ENCODE data around the gene S100A2. TPM values are rescaled to one million over a fixed set of nuclear protein-coding genes. Genes with fewer than 3 reads are reported as not detected.

Gene S100A2
- total RNA-seq, 4 donors from 2014 or later = 14.7 TPM; not detected in 3

- H3K27me3 ChIP-seq = no peaks in the 10 kb centered on the region
- H3K4me3 ChIP-seq = no peak overlapping the region
- in situ Hi-C loops (cut with MboI; ENCODE audit: low sequenced_read_pairs in 4 of 4) (loop anchor here (5.0 to 25.0 kb wide), 5 partner anchors 49 to 474 kb away; partner anchors contain the start of genes S100A2 (in 3 of the 4), JTB (in 1 of the 4), RAB13 (in 1 of the 4) and RPS27 (in 1 of the 4)), intact Hi-C loops (cut with DNase I; ENCODE audit: low total_unique reads) (loop anchor here (5.0 kb wide), 2 partner anchors 104 to 159 kb away; partner anchors contain the start of genes ILF2 and S100A14)
- H3K4me1 ChIP-seq = no peaks in the 10 kb centered on the region
- TF ChIP-seq POLR2A (IDR thresholded peaks at IDR 0.05) (no peak), CTCF (IDR thresholded peaks at IDR 0.05 in 4 of 5, conservative IDR thresholded peaks at IDR 0.05 in 1 of 5) (no peak)
- DNase-seq (no peak), ATAC-seq (no peak)
- no peaks in the 10 kb centered on the region for H3K36me3 ChIP-seq
- no peaks in the 10 kb centered on the region for H3K9me3 ChIP-seq
- H3K27ac ChIP-seq = no peak overlapping the region
Measured at GRCh38 chr1:153513666-153514065, 52.0 kb downstream of the S100A2 start.

GRCh38 chr1:153513023-153513422, 52.6 kb downstream of the S100A2 start:
- DNase-seq (no peak), ATAC-seq (no peak)
- Histone ChIP-seq H3K36me3 (no peaks in the 10 kb centered on the region), H3K27me3 (no peaks in the 10 kb centered on the region), H3K9me3 (no peaks in the 10 kb centered on the region), H3K27ac (no peak overlapping the region), H3K4me3 (no peak overlapping the region), H3K4me1 (no peaks in the 10 kb centered on the region)
- in situ Hi-C loops (cut with MboI; ENCODE audit: low sequenced_read_pairs in 4 of 4) = loop anchor here (5.0 to 25.0 kb wide), 5 partner anchors 49 to 474 kb away; partner anchors contain the start of genes S100A2 (in 3 of the 4), JTB (in 1 of the 4), RAB13 (in 1 of the 4) and RPS27 (in 1 of the 4)
- TF ChIP-seq POLR2A (IDR thresholded peaks at IDR 0.05) (no peak), CTCF (IDR thresholded peaks at IDR 0.05 in 4 of 5, conservative IDR thresholded peaks at IDR 0.05 in 1 of 5) (no peak)
- intact Hi-C loops (cut with DNase I; ENCODE audit: low total_unique reads) = loop anchor here (5.0 kb wide), 2 partner anchors 104 to 159 kb away; partner anchors contain the start of genes ILF2 and S100A14

Other genes starting within 250 kb of the S100A2 start
- not detected for gene PGLYRP4, start 217.0 kb downstream of the S100A2 start, total RNA-seq
- gene S100A9, start 208.0 kb downstream of the S100A2 start, total RNA-seq = 100 to 1,000 TPM in 2 of 4 donors, 10 to 100 TPM in 2; 57.4 to 205 (median 87.1) TPM
- 1 to 10 TPM in 2 of 4 donors, not detected in 2; 2.2 to 2.9 TPM for gene S100A12, start 190.2 kb downstream of the S100A2 start, total RNA-seq
- gene S100A8, start 174.8 kb downstream of the S100A2 start, total RNA-seq = 10 to 100 TPM in 2 of 4 donors, 1 to 10 TPM in 2; 4.2 to 41.6 (median 12.5) TPM
- gene S100A7A, start 149.3 kb downstream of the S100A2 start, total RNA-seq = not detected
- not detected for gene S100A7, start 105.2 kb downstream of the S100A2 start, total RNA-seq
- gene S100A6, start 29.9 kb downstream of the S100A2 start, total RNA-seq = 100 to 1,000 TPM; 153 to 361 (median 224) TPM
- not detected for gene S100A5, start 24.9 kb downstream of the S100A2 start, total RNA-seq
- gene S100A4, start 20.0 kb downstream of the S100A2 start, total RNA-seq = 100 to 1,000 TPM in 3 of 4 donors, 10 to 100 TPM in 1; 76.8 to 377 (median 144) TPM
- 1 to 10 TPM in 1 of 4 donors, under 1 TPM in 1, not detected in 2; 0.88 to 1.6 TPM for gene S100A3, start 16.6 kb downstream of the S100A2 start, total RNA-seq
- gene S100A16, start 47.3 kb upstream of the S100A2 start, total RNA-seq = 10 to 100 TPM; 21.5 to 52.1 (median 40.7) TPM
- 1 to 10 TPM in 1 of 4 donors, not detected in 3; 1.8 TPM for gene S100A14, start 50.5 kb upstream of the S100A2 start, total RNA-seq
- 100 to 1,000 TPM; 113 to 237 (median 159) TPM for gene S100A13, start 61.7 kb upstream of the S100A2 start, total RNA-seq
- 100 to 1,000 TPM; 390 to 932 (median 616) TPM for gene S100A1, start 62.6 kb upstream of the S100A2 start, total RNA-seq
- gene CHTOP, start 68.2 kb upstream of the S100A2 start, total RNA-seq = 10 to 100 TPM; 49.5 to 73.4 (median 59.1) TPM
- 100 to 1,000 TPM in 1 of 4 donors, 10 to 100 TPM in 3; 64.0 to 127 (median 90.0) TPM for gene SNAPIN, start 92.9 kb upstream of the S100A2 start, total RNA-seq
- gene ILF2, start 105.1 kb upstream of the S100A2 start, total RNA-seq = 100 to 1,000 TPM; 110 to 138 (median 117) TPM
- 1 to 10 TPM; 3.0 to 7.1 (median 4.5) TPM for gene NPR1, start 112.8 kb upstream of the S100A2 start, total RNA-seq
- gene INTS3, start 162.2 kb upstream of the S100A2 start, total RNA-seq = 10 to 100 TPM; 16.1 to 28.0 (median 19.9) TPM
- 1 to 10 TPM; 2.3 to 7.9 (median 3.7) TPM for gene SLC27A3, start 209.6 kb upstream of the S100A2 start, total RNA-seq